H1 (cell line): ENCODE results near the gene SPATA7. TPM values are rescaled to one million over a fixed set of nuclear protein-coding genes. Genes with fewer than 3 reads are reported as not detected.

Experiments used
- BCL11A ChIP-seq, 2 experiments: IDR thresholded peaks; one replicate each; pipeline ENCODE4 v1.6.1; 2011; ENCODE audit warnings: low read depth in 2 of 2, low read length in 2 of 2, mild to moderate bottlenecking in 2 of 2
- POLR2A ChIP-seq, 2 experiments: IDR thresholded peaks; 1 replicate in 1 of 2; 2 replicates in 1 of 2; pipeline ENCODE4 v1.6.1; 2011; ENCODE audit warnings: low read depth in 2 of 2, low read length in 2 of 2, mild to moderate bottlenecking in 2 of 2; ENCODE audit errors: control extremely low read depth in 1 of 2
- SAP30 ChIP-seq: fragments of 300-600 bp; sonication (generic); IDR thresholded peaks from 2 replicates; pipeline ENCODE4 v1.7.1; 2012; ENCODE audit warnings: low read length, moderate library complexity, mild to moderate bottlenecking, inconsistent platforms; ENCODE audit not compliant: insufficient read depth, insufficient replicate concordance
- polyA plus RNA-seq, 7 experiments: library from polyadenylated mRNA; depleted of rRNA in 3 of 7; stranded (reverse) in 5 of 7; unstranded in 2 of 7; fragments of >200 nt in 5 of 7; fragments of 200-250 nt in 2 of 7; gene quantifications; 1 replicate in 5 of 7; 2 replicates in 1 of 7; 4 replicates in 1 of 7; pipeline versions ENCODE4 v1.2.1 to v1.2.3, GENCODE V29; 2011 to 2013; ENCODE audit warnings: missing spikeins in 2 of 7, mixed read lengths in 2 of 7
- total RNA-seq: library from RNA; stranded (reverse); fragmentation: NEBNext Ultra II Directional; extraction: Animal tissue kit (Norgen Biotek cat#: 25700); gene quantifications from 2 replicates; pipeline ENCODE4 v1.2.1, GENCODE V29; 2021

The SPATA7 gene
- total and polyA plus RNA-seq, 2 of the 8 experiments (the other 6 are each of a cell fraction or from before 2014, with no cell fraction given), result 3.8 to 6.7 TPM

DNA sequence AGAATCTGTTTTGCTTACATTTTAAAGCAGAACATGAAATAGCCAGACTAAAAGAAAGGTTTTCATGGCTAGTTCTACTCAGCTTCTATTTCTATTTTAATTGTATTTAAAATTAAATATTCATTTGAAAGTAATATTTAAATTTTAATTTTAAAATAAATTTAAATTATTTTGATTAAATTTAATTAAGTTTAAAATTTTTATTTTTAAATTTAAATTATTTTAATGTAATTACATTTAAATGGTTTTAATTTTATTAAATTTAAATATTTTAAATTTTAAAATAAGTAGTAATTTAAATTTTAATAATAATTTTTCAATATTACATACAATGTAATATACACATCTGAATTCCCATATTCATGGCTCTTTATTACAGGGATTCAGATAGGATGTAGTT, 45.1 kb upstream of the SPATA7 start (continued):
- TF ChIP-seq BCL11A (IDR thresholded peaks at IDR 0.05; ENCODE audit: low read depth in 2 of 2, low read length in 2 of 2) (no peak), SAP30 (no peak), POLR2A (IDR thresholded peaks at IDR 0.05; ENCODE audit: control extremely low read depth in 1 of 2, low read depth in 2 of 2, low read length in 2 of 2) (no peak)
